ENCODE measurements around the gene ACBD4. TPM values are rescaled to one million over a fixed set of nuclear protein-coding genes. Genes with fewer than 3 reads are reported as not detected.
"Not testable (repeated sequence)": the region's sequence is repeated elsewhere in the genome, so short reads cannot be mapped to it uniquely, and the experiment has no call there.

ACBD4 gene
- total RNA-seq, 2 experiments from 2014 or later, result 12.5 to 13.8 TPM

GRCh38 chr17:45124797-45125122, 10.7 kb upstream of the ACBD4 start:
- H3K27me3 Mint-ChIP-seq; H3K27ac Mint-ChIP-seq; H3K4me1 Mint-ChIP-seq (ENCODE audit: low read depth); H3K9me3 Mint-ChIP-seq; intact Hi-C loops (cut with micrococcal nuclease); H3K36me3 Mint-ChIP-seq; DNase-seq; H3K4me3 Mint-ChIP-seq; POLR2A ChIA-PET: not testable (repeated sequence)
- CTCF ChIA-PET, result interaction anchor here (1.9 to 2.0 kb wide), 2 partner anchors 11 to 25 kb away, joined by 6 to 10 read pairs; partner anchors contain the start of gene ACBD4

- ChIA-PET POLR2A (no interaction called here), CTCF (interaction anchor here (1.9 to 2.0 kb wide), 2 partner anchors 10 to 26 kb away, joined by 6 to 10 read pairs; partner anchors contain the start of gene ACBD4)
- H3K27ac Mint-ChIP-seq, result no peak overlapping the region
- H3K36me3 Mint-ChIP-seq, result no peaks in the 10 kb centered on the region
- no peaks in the 10 kb centered on the region for H3K4me1 Mint-ChIP-seq (ENCODE audit: low read depth)
- DNase-seq, result no peak
- peaks cover 4% of the 10 kb centered on the region for H3K27me3 Mint-ChIP-seq
- H3K4me3 Mint-ChIP-seq, result no peak overlapping the region
- intact Hi-C loops (cut with micrococcal nuclease), result no loop called here
- no peaks in the 10 kb centered on the region for H3K9me3 Mint-ChIP-seq
Measured at GRCh38 chr17:45125509-45125908, 10.0 kb upstream of the ACBD4 start.

- peaks cover 6% of the 10 kb centered on the region for H3K27me3 Mint-ChIP-seq
- no peaks in the 10 kb centered on the region for H3K9me3 Mint-ChIP-seq
- no peaks in the 10 kb centered on the region for H3K4me1 Mint-ChIP-seq (ENCODE audit: low read depth)
- CTCF ChIA-PET, result no interaction called here
- POLR2A ChIA-PET, result no interaction called here
- H3K27ac Mint-ChIP-seq, result no peak overlapping the region
- intact Hi-C loops (cut with micrococcal nuclease), result no loop called here
- H3K4me3 Mint-ChIP-seq, result no peak overlapping the region
- DNase-seq, result no peak
- no peaks in the 10 kb centered on the region for H3K36me3 Mint-ChIP-seq
Measured at GRCh38 chr17:45127207-45127547, 8.3 kb upstream of the ACBD4 start.

- H3K27ac Mint-ChIP-seq, result no peak overlapping the region
- ChIA-PET POLR2A (no interaction called here), CTCF (no interaction called here)
- peaks cover 6% of the 10 kb centered on the region for H3K27me3 Mint-ChIP-seq
- no peaks in the 10 kb centered on the region for H3K9me3 Mint-ChIP-seq
- no peak for DNase-seq
- H3K4me3 Mint-ChIP-seq, result no peak overlapping the region
- intact Hi-C loops (cut with micrococcal nuclease), result no loop called here
- H3K36me3 Mint-ChIP-seq, result no peaks in the 10 kb centered on the region
- H3K4me1 Mint-ChIP-seq (ENCODE audit: low read depth), result no peaks in the 10 kb centered on the region
Measured at GRCh38 chr17:45127548-45128300, 7.8 kb upstream of the ACBD4 start.

- no peaks in the 10 kb centered on the region for H3K36me3 Mint-ChIP-seq
- no peak overlapping the region for H3K27ac Mint-ChIP-seq
- no peak for DNase-seq
- ChIA-PET CTCF (no interaction called here), POLR2A (no interaction called here)
- intact Hi-C loops (cut with micrococcal nuclease), result no loop called here
- peaks cover 2% of the 10 kb centered on the region for H3K4me1 Mint-ChIP-seq (ENCODE audit: low read depth)
- no peaks in the 10 kb centered on the region for H3K9me3 Mint-ChIP-seq
- peaks cover 6% of the 10 kb centered on the region for H3K27me3 Mint-ChIP-seq
- H3K4me3 Mint-ChIP-seq, result no peak overlapping the region
Measured at GRCh38 chr17:45128331-45128730, 7.2 kb upstream of the ACBD4 start.

GRCh38 chr17:45128989-45129388, 6.5 kb upstream of the ACBD4 start:
- CTCF ChIA-PET, result interaction anchor here (2.1 to 2.9 kb wide), 2 partner anchors 69 to 209 kb away, joined by 5 to 8 read pairs; no protein-coding TSS in a partner anchor
- Mint-ChIP-seq H3K27me3 (peaks cover 6% of the 10 kb centered on the region), H3K4me1 (ENCODE audit: low read depth) (peaks cover 4% of the 10 kb centered on the region), H3K4me3 (no peak overlapping the region), H3K36me3 (no peaks in the 10 kb centered on the region), H3K9me3 (no peaks in the 10 kb centered on the region), H3K27ac (no peak overlapping the region)
- intact Hi-C loops (cut with micrococcal nuclease), result no loop called here
- POLR2A ChIA-PET, result no interaction called here
- no peak for DNase-seq

GRCh38 chr17:45129426-45129939, 6.0 kb upstream of the ACBD4 start:
- intact Hi-C loops (cut with micrococcal nuclease), result no loop called here
- no peak overlapping the region for H3K4me3 Mint-ChIP-seq
- H3K4me1 Mint-ChIP-seq (ENCODE audit: low read depth), result peaks cover 4% of the 10 kb centered on the region
- no peak for DNase-seq
- ChIA-PET CTCF (interaction anchor here (1.2 to 2.9 kb wide), 3 partner anchors 43 to 209 kb away, joined by 3 to 8 read pairs (median 5); no protein-coding TSS in a partner anchor), POLR2A (no interaction called here)
- no peaks in the 10 kb centered on the region for H3K9me3 Mint-ChIP-seq
- no peaks in the 10 kb centered on the region for H3K36me3 Mint-ChIP-seq
- H3K27me3 Mint-ChIP-seq, result peaks cover 6% of the 10 kb centered on the region
- no peak overlapping the region for H3K27ac Mint-ChIP-seq

GRCh38 chr17:45129940-45130680, 5.4 kb upstream of the ACBD4 start:
- Mint-ChIP-seq H3K4me1 (ENCODE audit: low read depth) (peaks cover 5% of the 10 kb centered on the region), H3K27ac (no peak overlapping the region), H3K36me3 (no peaks in the 10 kb centered on the region), H3K27me3 (peaks cover 6% of the 10 kb centered on the region), H3K9me3 (no peaks in the 10 kb centered on the region), H3K4me3 (no peak overlapping the region)
- no peak for DNase-seq
- intact Hi-C loops (cut with micrococcal nuclease), result loop anchor here (5.0 to 10.0 kb wide), 3 partner anchors 78 to 255 kb away; partner anchors contain the start of gene DCAKD
- ChIA-PET POLR2A (no interaction called here), CTCF (interaction anchor here (1.2 to 2.9 kb wide), 3 partner anchors 44 to 210 kb away, joined by 3 to 8 read pairs (median 5); no protein-coding TSS in a partner anchor)

- no peak for DNase-seq
- intact Hi-C loops (cut with micrococcal nuclease), result loop anchor here (5.0 to 10.0 kb wide), 3 partner anchors 79 to 254 kb away; partner anchors contain the start of gene DCAKD
- H3K27ac Mint-ChIP-seq, result no peak overlapping the region
- POLR2A ChIA-PET, result no interaction called here
- CTCF ChIA-PET, result interaction anchor here (0.6 to 2.9 kb wide), 11 partner anchors 13 to 211 kb away, joined by 3 to 12 read pairs (median 3); no protein-coding TSS in a partner anchor
- peaks cover 6% of the 10 kb centered on the region for H3K27me3 Mint-ChIP-seq
- H3K4me1 Mint-ChIP-seq (ENCODE audit: low read depth), result peaks cover 9% of the 10 kb centered on the region
- no peaks in the 10 kb centered on the region for H3K9me3 Mint-ChIP-seq
- H3K4me3 Mint-ChIP-seq, result peak overlapping the region; percentile 46
- no peaks in the 10 kb centered on the region for H3K36me3 Mint-ChIP-seq
Measured at GRCh38 chr17:45130681-45131615, 4.5 kb upstream of the ACBD4 start.

- Mint-ChIP-seq H3K4me3 (peak overlapping the region; percentile 46), H3K4me1 (ENCODE audit: low read depth) (peaks cover 13% of the 10 kb centered on the region), H3K36me3 (no peaks in the 10 kb centered on the region), H3K27ac (no peak overlapping the region), H3K27me3 (peaks cover 6% of the 10 kb centered on the region), H3K9me3 (no peaks in the 10 kb centered on the region)
- DNase-seq, result peak; percentile 55
- ChIA-PET CTCF (interaction anchor here (0.6 to 2.9 kb wide), 12 partner anchors 13 to 211 kb away, joined by 3 to 12 read pairs (median 4); no protein-coding TSS in a partner anchor), POLR2A (no interaction called here)
- intact Hi-C loops (cut with micrococcal nuclease), result loop anchor here (2.0 to 10.0 kb wide), 4 partner anchors 79 to 357 kb away; partner anchors contain the start of gene DCAKD
Measured at GRCh38 chr17:45131616-45132319, 3.7 kb upstream of the ACBD4 start.

GRCh38 chr17:45132320-45132571, 3.2 kb upstream of the ACBD4 start, which contains the start of gene PLCD3:
Gene PLCD3 (minus strand): TSS chr17:45132515. CDS start chr17:45132410, 105 bp downstream.
- Mint-ChIP-seq H3K27ac (no peak within 1 kb of the TSS), H3K27me3 (peaks cover 6% of the 10 kb centered on the region), H3K36me3 (no peaks in the 10 kb centered on the region), H3K9me3 (no peaks in the 10 kb centered on the region), H3K4me3 (peak within 1 kb of the TSS; percentile 84), H3K4me1 (ENCODE audit: low read depth) (peaks cover 13% of the 10 kb centered on the region)
- no peak for DNase-seq
- POLR2A ChIA-PET, result no interaction called here
- CTCF ChIA-PET, result interaction anchor here (1.0 to 8.0 kb wide), 8 partner anchors 17 to 212 kb away, joined by 3 to 335 read pairs (median 4); no protein-coding TSS in a partner anchor
- intact Hi-C loops (cut with micrococcal nuclease), result loop anchor here (2.0 to 10.0 kb wide), 4 partner anchors 80 to 357 kb away; partner anchors contain the start of gene DCAKD

All from activated CD4-positive, alpha-beta memory T cell treated with anti-CD3 and anti-CD28 coated beads for 36 hours (primary cell).